SU-DHL-6 (cell line): ENCODE measurements around the gene LTC4S.

Experiments used
- H2AFZ ChIP-seq: fragments of 200-600 bp; sonication (generic); 2 replicates; pipeline ENCODE4 v1.6.1; 2014; ENCODE audit warnings: low read depth, mild to moderate bottlenecking, moderate library complexity, mixed read lengths, antibody characterized with exemption, low read length; ENCODE audit not compliant: severe bottlenecking
- H3F3A ChIP-seq: fragments of 200-600 bp; shearing (Covaris generic); 2 replicates; pipeline ENCODE4 v1.6.0; 2016; ENCODE audit warnings: antibody characterized with exemption, mild to moderate bottlenecking; ENCODE audit not compliant: insufficient read depth
- H3K27ac ChIP-seq: fragments of 200-600 bp; sonication (generic); 2 replicates; pipeline ENCODE4 v1.5.1; 2016; ENCODE audit warnings: low read depth, mild to moderate bottlenecking, low read length, moderate library complexity, mixed read lengths
- H3K27me3 ChIP-seq: fragments of 200-600 bp; sonication (generic), shearing (Covaris generic); 2 replicates; pipeline ENCODE4 v1.6.0; 2014; ENCODE audit warnings: mild to moderate bottlenecking, low read length
- H3K36me3 ChIP-seq: fragments of 200-600 bp; sonication (generic); 2 replicates; pipeline ENCODE4 v1.6.1; 2014; ENCODE audit warnings: mild to moderate bottlenecking, low read length, mixed read lengths
- H3K4me2 ChIP-seq: fragments of 300-600, 200-600 bp; shearing (Covaris generic), sonication (generic); 2 replicates; pipeline ENCODE4 v1.6.0; 2014; ENCODE audit warnings: low read length, low read depth, mild to moderate bottlenecking; ENCODE audit not compliant: poor library complexity, severe bottlenecking
- H3K4me3 ChIP-seq: fragments of 200-600 bp; sonication (generic); 2 replicates; pipeline ENCODE4 v1.5.1; 2014; ENCODE audit warnings: antibody characterized with exemption, low read length, mild to moderate bottlenecking, mixed read lengths; ENCODE audit not compliant: insufficient read depth, poor library complexity, severe bottlenecking
- H3K79me2 ChIP-seq: fragments of 200-600 bp; sonication (generic); 2 replicates; pipeline ENCODE4 v1.6.1; 2014; ENCODE audit warnings: mild to moderate bottlenecking, low read length, moderate library complexity; ENCODE audit not compliant: insufficient read depth
- H3K9ac ChIP-seq: fragments of 200-600 bp; sonication (generic); 2 replicates; pipeline ENCODE4 v1.7.0; 2014; ENCODE audit warnings: mild to moderate bottlenecking, low read length
- H3K9me2 ChIP-seq: fragments of 200-600 bp; sonication (generic); replicated peaks from 2 replicates; pipeline ENCODE4 v1.6.1; 2014; ENCODE audit warnings: low read length; ENCODE audit not compliant: insufficient read depth
- H3K9me3 ChIP-seq: fragments of 200-600 bp; sonication (generic); 2 replicates; pipeline ENCODE4 v1.6.1; 2014; ENCODE audit warnings: low read length, mixed read lengths; ENCODE audit not compliant: insufficient read depth
- H4K20me1 ChIP-seq: fragments of 200-600 bp; sonication (generic); 2 replicates; pipeline ENCODE4 v1.6.1; 2014; ENCODE audit warnings: low read depth, mild to moderate bottlenecking, antibody characterized with exemption, low read length, moderate library complexity, mixed read lengths
- EZH2phosphoT487 ChIP-seq: fragments of 200-600 bp; sonication (generic), shearing (Covaris generic); conservative IDR thresholded peaks from 2 replicates; pipeline ENCODE4 v1.6.1; 2018; ENCODE audit warnings: mild to moderate bottlenecking, antibody characterized with exemption, low read length, moderate library complexity, mixed read lengths
- TF ChIP-seq, protein P1 (sequence below): fragments of 200-600 bp; sonication (generic); IDR thresholded peaks from one replicate; pipeline ENCODE4 v1.5.1; 2017; ENCODE audit warnings: antibody characterized with exemption, mild to moderate bottlenecking, low read length, moderate library complexity; ENCODE audit not compliant: insufficient read depth, poor library complexity, severe bottlenecking

Gene LTC4S

DNA sequence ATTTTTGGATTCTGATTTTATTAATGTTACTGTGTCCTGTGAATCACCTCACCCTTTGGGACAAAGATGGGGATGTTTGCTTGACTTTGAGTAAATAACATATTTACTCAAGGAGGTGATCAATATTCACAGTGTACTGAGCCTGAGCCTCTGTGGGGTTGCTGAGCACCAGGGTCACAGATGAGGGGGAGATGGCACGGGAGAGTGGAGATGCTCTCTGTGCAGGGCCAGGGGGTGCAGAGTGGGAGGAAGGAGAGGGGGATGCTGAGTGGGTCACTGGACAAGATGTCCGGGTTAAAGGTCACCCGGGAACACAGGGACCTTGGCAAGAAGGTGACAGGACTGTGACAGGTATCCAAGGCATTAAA, 30.9 kb downstream of the LTC4S start:
- TF ChIP-seq EZH2phosphoT487, result no peak
- TF ChIP-seq, protein P1, sequence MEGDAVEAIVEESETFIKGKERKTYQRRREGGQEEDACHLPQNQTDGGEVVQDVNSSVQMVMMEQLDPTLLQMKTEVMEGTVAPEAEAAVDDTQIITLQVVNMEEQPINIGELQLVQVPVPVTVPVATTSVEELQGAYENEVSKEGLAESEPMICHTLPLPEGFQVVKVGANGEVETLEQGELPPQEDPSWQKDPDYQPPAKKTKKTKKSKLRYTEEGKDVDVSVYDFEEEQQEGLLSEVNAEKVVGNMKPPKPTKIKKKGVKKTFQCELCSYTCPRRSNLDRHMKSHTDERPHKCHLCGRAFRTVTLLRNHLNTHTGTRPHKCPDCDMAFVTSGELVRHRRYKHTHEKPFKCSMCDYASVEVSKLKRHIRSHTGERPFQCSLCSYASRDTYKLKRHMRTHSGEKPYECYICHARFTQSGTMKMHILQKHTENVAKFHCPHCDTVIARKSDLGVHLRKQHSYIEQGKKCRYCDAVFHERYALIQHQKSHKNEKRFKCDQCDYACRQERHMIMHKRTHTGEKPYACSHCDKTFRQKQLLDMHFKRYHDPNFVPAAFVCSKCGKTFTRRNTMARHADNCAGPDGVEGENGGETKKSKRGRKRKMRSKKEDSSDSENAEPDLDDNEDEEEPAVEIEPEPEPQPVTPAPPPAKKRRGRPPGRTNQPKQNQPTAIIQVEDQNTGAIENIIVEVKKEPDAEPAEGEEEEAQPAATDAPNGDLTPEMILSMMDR, result no peak
- Histone ChIP-seq H3K27me3 (no peaks in the 10 kb centered on the region), H3K4me3 (no peak overlapping the region), H3K36me3 (no peaks in the 10 kb centered on the region; the same call in 1 of the 2 replicates), H4K20me1 (peaks cover 6% of the 10 kb centered on the region), H3K9me3 (no peaks in the 10 kb centered on the region), H3K79me2 (peaks cover 12% of the 10 kb centered on the region), H3K9ac (no peak overlapping the region), H3K4me2 (no peak overlapping the region), H3K27ac (no peak overlapping the region), H2AFZ (no peak overlapping the region), H3F3A (peaks cover 5% of the 10 kb centered on the region; the same call in 1 of the 2 replicates), H3K9me2 (no peaks in the 10 kb centered on the region)

DNA sequence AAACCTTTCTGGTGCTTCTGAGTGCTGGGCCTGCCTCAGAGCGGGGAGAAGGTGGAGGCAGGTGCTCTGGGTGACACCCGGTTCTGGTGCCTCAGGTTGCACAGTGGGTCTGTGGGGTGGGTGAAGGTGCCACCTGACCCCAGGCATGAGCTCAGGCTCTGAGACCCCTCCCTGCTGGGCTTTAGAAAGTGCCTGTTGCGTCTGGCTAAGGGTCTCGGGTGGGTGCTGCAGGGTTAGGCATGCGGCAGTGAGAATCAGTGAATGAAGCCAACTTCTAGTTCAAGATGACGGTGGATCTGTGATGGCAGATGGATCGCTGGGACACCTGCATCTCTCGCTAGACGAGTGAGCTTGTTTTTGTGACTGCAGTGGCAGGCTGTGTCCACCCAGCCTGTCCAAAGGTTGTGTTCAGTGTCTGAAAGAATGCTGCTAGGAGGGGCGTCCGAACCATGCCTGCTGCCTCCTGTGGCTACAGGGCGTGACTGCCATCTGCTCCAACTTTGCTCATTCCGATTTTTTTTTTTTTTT, 31.9 kb downstream of the LTC4S start:
- Histone ChIP-seq H3K9me2 (no peaks in the 10 kb centered on the region), H3F3A (peaks cover 5% of the 10 kb centered on the region; the same call in 1 of the 2 replicates), H4K20me1 (peaks cover 6% of the 10 kb centered on the region), H3K27ac (no peak overlapping the region), H3K9me3 (no peaks in the 10 kb centered on the region), H3K9ac (no peak overlapping the region), H3K4me2 (no peak overlapping the region), H3K27me3 (no peaks in the 10 kb centered on the region), H3K4me3 (no peak overlapping the region), H3K36me3 (no peaks in the 10 kb centered on the region; the same call in 1 of the 2 replicates), H2AFZ (no peak overlapping the region), H3K79me2 (peaks cover 12% of the 10 kb centered on the region)
- TF ChIP-seq, protein P1, result no peak
- no peak for TF ChIP-seq EZH2phosphoT487

DNA sequence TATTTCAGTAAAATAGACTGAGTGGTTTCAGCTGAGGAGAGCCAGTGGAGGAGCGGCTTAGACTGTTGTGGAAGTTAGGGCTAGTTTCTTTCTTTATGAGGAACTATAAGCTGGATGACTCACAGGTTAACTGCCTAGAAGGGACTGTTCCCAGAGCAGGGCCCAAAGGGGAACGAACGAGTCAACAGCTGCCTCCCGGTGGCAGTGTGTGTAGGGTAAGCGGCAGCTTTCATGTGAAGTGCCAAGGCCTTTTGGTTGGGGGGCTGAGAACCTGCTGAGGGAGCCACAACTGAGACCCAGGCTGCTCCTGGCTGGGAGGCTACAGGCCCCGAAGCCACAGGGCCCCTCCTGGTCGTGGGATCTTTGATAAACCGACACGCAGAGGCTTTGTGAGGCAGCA, 33.9 kb downstream of the LTC4S start:
- Histone ChIP-seq H3K4me3 (no peak overlapping the region), H3K4me2 (no peak overlapping the region), H2AFZ (no peak overlapping the region), H3K9me3 (no peaks in the 10 kb centered on the region), H3K27me3 (no peaks in the 10 kb centered on the region), H3K27ac (no peak overlapping the region), H3K9me2 (no peaks in the 10 kb centered on the region), H3K36me3 (no peaks in the 10 kb centered on the region; the same call in 1 of the 2 replicates), H3K9ac (no peak overlapping the region), H3K79me2 (peaks cover 2% of the 10 kb centered on the region), H4K20me1 (no peaks in the 10 kb centered on the region), H3F3A (no peaks in the 10 kb centered on the region)
- TF ChIP-seq, protein P1, result no peak
- no peak for TF ChIP-seq EZH2phosphoT487
